SK-N-MC (cell line): ENCODE measurements around the gene VRTN.

Source experiments
- EZH2 ChIP-seq: fragments of 200-600 bp; sonication (generic); IDR thresholded peaks from one replicate; pipeline ENCODE4 v1.6.1; 2017; ENCODE audit warnings: antibody characterized with exemption
- FOXP2 ChIP-seq: optimal IDR thresholded peaks from 2 replicates; pipeline ENCODE3; 2011; ENCODE audit warnings: mild to moderate bottlenecking, moderate library complexity; ENCODE audit not compliant: insufficient read depth; ENCODE audit errors: extremely low read length, control extremely low read depth

DNA sequence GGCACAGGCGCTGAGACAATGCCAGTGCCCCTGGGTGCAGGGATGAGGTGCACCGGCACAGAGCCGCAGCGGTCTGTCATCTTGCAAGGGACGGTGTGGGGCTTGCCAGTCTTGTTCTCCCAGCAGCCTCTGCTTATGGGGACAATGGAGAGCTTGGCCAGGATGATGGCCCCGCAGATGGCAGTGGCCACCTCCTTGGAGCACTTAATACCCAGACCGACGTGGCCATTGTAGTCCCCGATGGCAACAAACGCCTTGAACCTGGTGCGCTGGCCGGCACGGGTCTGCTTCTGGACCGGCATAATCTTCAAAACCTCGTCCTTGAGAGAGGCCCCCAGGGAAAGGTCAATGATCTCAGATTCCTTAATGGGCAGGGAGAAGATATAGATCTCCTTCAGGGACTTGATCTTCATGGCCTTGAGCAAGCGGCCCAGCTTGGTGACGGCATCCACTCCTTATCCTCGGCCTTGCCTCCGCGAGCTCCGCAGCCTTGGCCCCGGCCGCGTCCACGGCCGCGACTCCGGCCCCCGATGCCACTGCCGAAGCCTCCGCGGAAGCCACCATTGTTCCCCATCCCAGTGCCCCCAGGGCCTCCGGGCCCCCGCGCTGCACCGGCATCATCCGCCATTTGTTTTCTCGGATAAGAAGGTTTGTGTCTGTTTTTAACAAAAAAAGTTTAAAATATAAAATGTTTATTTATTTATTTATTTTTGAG is 29.9 kb downstream of the VRTN start:
- TF ChIP-seq EZH2, result no peak
- TF ChIP-seq FOXP2, result no peak
